IMR-90 (cell line): Measurements from ENCODE around the gene TAF4. TPM values are rescaled to one million over a fixed set of nuclear protein-coding genes. Genes with fewer than 3 reads are reported as not detected.

ENCODE experiments used
- ATAC-seq: fragments of 200-7000 bp; cut with Tn5 transposase; 2 replicates; pipeline ENCODE4 v1.9.1; 2020; ENCODE audit warnings: low read depth, mild to moderate bottlenecking, moderate library complexity
- BruUV-seq: library from RNA; stranded (reverse); fragments of 400-500 nt; replicated peaks from 2 replicates; lab custom pipeline; 2021; lab: Mats Ljungman, UMichigan
- CTCF ChIA-PET: fragments of 300-600 bp; formaldehyde crosslinking; extraction: SDS; loops from one replicate; lab custom pipeline; 2021; ENCODE audit warnings: antibody characterized with exemption; lab: Yijun Ruan, JAX
- POLR2A ChIA-PET: fragments of 300-600 bp; sonication (Branson Sonifier 250); formaldehyde crosslinking; loops from one replicate; lab custom pipeline; 2022; ENCODE audit warnings: antibody characterized with exemption; ENCODE audit not compliant: unreplicated experiment; lab: Charles Lee
- DNase-seq: peaks from one replicate; pipeline ENCODE4 v3.0.0; 2013
- H2AFZ ChIP-seq: replicated peaks from 2 replicates; pipeline ENCODE3; 2013; ENCODE audit warnings: low read length, mild to moderate bottlenecking; ENCODE audit not compliant: poor library complexity
- H2AK5ac ChIP-seq: 2 replicates; pipeline ENCODE4 v1.6.1; 2013; ENCODE audit warnings: low read depth, low read length, inconsistent platforms
- H2AK9ac ChIP-seq: replicated peaks from 2 replicates; pipeline ENCODE3; 2013; ENCODE audit warnings: mild to moderate bottlenecking, low read depth, low read length, moderate library complexity; ENCODE audit not compliant: poor library complexity
- H2BK120ac ChIP-seq: 2 replicates; pipeline ENCODE4 v1.6.1; 2013; ENCODE audit warnings: low read depth, low read length, inconsistent platforms
- H2BK15ac ChIP-seq: 3 replicates; pipeline ENCODE4 v1.6.1; 2013; ENCODE audit warnings: low read depth, low read length, inconsistent platforms
- H2BK20ac ChIP-seq: 2 replicates; pipeline ENCODE4 v1.6.1; 2013; ENCODE audit warnings: low read depth, mild to moderate bottlenecking, inconsistent platforms, low read length, moderate library complexity
- H2BK5ac ChIP-seq: 2 replicates; pipeline ENCODE4 v1.6.1; 2013; ENCODE audit warnings: mild to moderate bottlenecking, low read depth, low read length, inconsistent platforms; ENCODE audit not compliant: poor library complexity, severe bottlenecking
- H3K14ac ChIP-seq: replicated peaks from 2 replicates; pipeline ENCODE4 v1.6.1; 2013; ENCODE audit warnings: low read depth, low read length, inconsistent platforms
- H3K18ac ChIP-seq: 2 replicates; pipeline ENCODE4 v1.6.1; 2013; ENCODE audit warnings: low read depth, low read length, control low read depth
- H3K23ac ChIP-seq: 2 replicates; pipeline ENCODE4 v1.6.1; 2013; ENCODE audit warnings: low read depth, low read length, inconsistent platforms
- H3K27ac ChIP-seq: 2 replicates; pipeline ENCODE4 v1.5.1; 2013; ENCODE audit warnings: mild to moderate bottlenecking, control low read depth, low read length; ENCODE audit not compliant: insufficient read depth
- H3K27me3 ChIP-seq: 2 replicates; pipeline ENCODE4 v1.6.1; 2013; ENCODE audit warnings: low read length; ENCODE audit not compliant: control insufficient read depth, insufficient read depth
- H3K36me3 ChIP-seq: 2 replicates; pipeline ENCODE4 v1.6.1; 2013; ENCODE audit warnings: low read length, mixed read lengths; ENCODE audit not compliant: control insufficient read depth, insufficient read depth
- H3K4ac ChIP-seq: 2 replicates; pipeline ENCODE4 v1.6.1; 2013; ENCODE audit warnings: low read depth, low read length, inconsistent platforms
- H3K4me1 ChIP-seq: 2 replicates; pipeline ENCODE4 v1.6.1; 2013; ENCODE audit warnings: low read length, mixed read lengths; ENCODE audit not compliant: control insufficient read depth, insufficient read depth
- H3K4me2 ChIP-seq: 2 replicates; pipeline ENCODE4 v1.6.1; 2013; ENCODE audit warnings: low read depth, mild to moderate bottlenecking, control low read depth, low read length, moderate library complexity
- H3K4me3 ChIP-seq: 2 replicates; pipeline ENCODE4 v1.5.1; 2013; ENCODE audit warnings: low read depth, mild to moderate bottlenecking, control low read depth, low read length, moderate library complexity; ENCODE audit not compliant: insufficient read depth
- H3K56ac ChIP-seq: 2 replicates; pipeline ENCODE4 v1.6.1; 2013; ENCODE audit warnings: low read length, inconsistent platforms; ENCODE audit not compliant: insufficient read depth; ENCODE audit errors: extremely low read depth
- H3K79me1 ChIP-seq, 2 experiments: 2 replicates each; pipeline ENCODE4 v1.6.1; 2013; ENCODE audit warnings: low read length in 2 of 2, inconsistent platforms in 1 of 2, low read depth in 1 of 2
- H3K9ac ChIP-seq: 2 replicates; pipeline ENCODE4 v1.6.1; 2013; ENCODE audit warnings: low read depth, low read length, control low read depth
- H3K9me1 ChIP-seq: 2 replicates; pipeline ENCODE4 v1.6.1; 2013; ENCODE audit warnings: low read length, inconsistent platforms; ENCODE audit not compliant: insufficient read depth
- H3K9me3 ChIP-seq: 2 replicates; pipeline ENCODE4 v1.6.1; 2013; ENCODE audit warnings: low read length; ENCODE audit not compliant: control insufficient read depth, insufficient read depth
- H4K20me1 ChIP-seq: 2 replicates; pipeline ENCODE4 v1.6.1; 2013; ENCODE audit warnings: low read length, inconsistent platforms; ENCODE audit not compliant: insufficient read depth
- H4K5ac ChIP-seq: 2 replicates; pipeline ENCODE4 v1.6.1; 2013; ENCODE audit warnings: mild to moderate bottlenecking, low read depth, low read length, control low read depth
- H4K8ac ChIP-seq, 2 experiments: 2 replicates each; pipeline ENCODE4 v1.6.1; 2013; ENCODE audit warnings: low read depth in 2 of 2, low read length in 2 of 2, control low read depth in 1 of 2, inconsistent platforms in 1 of 2
- H4K91ac ChIP-seq: 2 replicates; pipeline ENCODE4 v1.6.1; 2013; ENCODE audit warnings: low read depth, low read length, inconsistent platforms; ENCODE audit not compliant: insufficient read depth
- BHLHE40 ChIP-seq: fragments of 150-350 bp; IDR thresholded peaks from 2 replicates; pipeline ENCODE4 v1.6.1; 2016; ENCODE audit warnings: mild to moderate bottlenecking, low read depth, low read length
- CEBPB ChIP-seq: IDR thresholded peaks from 2 replicates; pipeline ENCODE4 v1.6.1; 2012; ENCODE audit warnings: low read depth, low read length, improper control_type of control experiment
- CHD1 ChIP-seq: IDR thresholded peaks from 2 replicates; pipeline ENCODE4 v1.6.1; 2012; ENCODE audit warnings: low read depth, low read length, improper control_type of control experiment
- FOS ChIP-seq: fragments of 150-350 bp; IDR thresholded peaks from 2 replicates; pipeline ENCODE4 v1.6.1; 2016; ENCODE audit warnings: low read depth, low read length
- MAFK ChIP-seq: IDR thresholded peaks from 2 replicates; pipeline ENCODE4 v1.6.1; 2012; ENCODE audit warnings: low read depth, low read length, improper control_type of control experiment
- RCOR1 ChIP-seq: IDR thresholded peaks from 2 replicates; pipeline ENCODE4 v1.6.1; 2012; ENCODE audit warnings: mild to moderate bottlenecking, low read length, improper control_type of control experiment; ENCODE audit not compliant: insufficient replicate concordance
- WGBS, 2 experiments: methylation state at CpG; one replicate each; pipeline versions ENCODE4 v1.1.5 to v1.1.7; 2013; ENCODE audit warnings: missing lambda C conversion rate in 2 of 2; ENCODE audit not compliant: insufficient read length in 1 of 2; ENCODE audit errors: extremely low coverage in 2 of 2; 5-methylcytosine and 5-hydroxymethylcytosine counted together
- dilution Hi-C: fragments of 300-500 bp; cut with HindIII; formaldehyde crosslinking; loops from one replicate; pipeline ENCODE4 v1.14.3; 2018; ENCODE audit warnings: low sequenced_read_pairs; ENCODE audit not compliant: unreplicated experiment
- in situ Hi-C: fragments of 300-500 bp; cut with MboI; formaldehyde crosslinking; loops from 3 replicates; pipeline ENCODE4 v1.14.3; 2019; ENCODE audit warnings: low sequenced_read_pairs, inconsistent platforms, mixed read lengths
- intact Hi-C: fragments of 100-400 bp; cut with micrococcal nuclease; formaldehyde crosslinking; loops from 2 replicates; pipeline ENCODE4 v1.10.0; 2022
- polyA plus RNA-seq, 3 experiments: library from polyadenylated mRNA; depleted of rRNA; stranded (reverse); fragments of >200 nt; gene quantifications; 2 replicates each; pipeline ENCODE4 v1.2.3, GENCODE V29; 2012; ENCODE audit warnings: low replicate concordance in 1 of 3
- total RNA-seq: library from RNA; depleted of rRNA; stranded (reverse); fragments of >200 nt; gene quantifications from 2 replicates; pipeline ENCODE4 v1.2.3, GENCODE V29; 2012
- TF ChIP-seq, protein P1 (sequence below): fragments of 150-350 bp; IDR thresholded peaks from 2 replicates; pipeline ENCODE4 v1.6.1; 2017; ENCODE audit warnings: mild to moderate bottlenecking, antibody characterized with exemption, low read length, low read depth

TAF4 gene
- total and polyA plus RNA-seq, 2 of the 4 experiments (the other 2 are of a cell fraction) = 1.4 to 5.1 TPM

- H2AFZ ChIP-seq = no peak overlapping the region
- H3K56ac ChIP-seq = no peak overlapping the region
- H2BK20ac ChIP-seq = no peak overlapping the region
- TF ChIP-seq BHLHE40 = no peak
- no peak for TF ChIP-seq FOS
- TF ChIP-seq, protein P1, sequence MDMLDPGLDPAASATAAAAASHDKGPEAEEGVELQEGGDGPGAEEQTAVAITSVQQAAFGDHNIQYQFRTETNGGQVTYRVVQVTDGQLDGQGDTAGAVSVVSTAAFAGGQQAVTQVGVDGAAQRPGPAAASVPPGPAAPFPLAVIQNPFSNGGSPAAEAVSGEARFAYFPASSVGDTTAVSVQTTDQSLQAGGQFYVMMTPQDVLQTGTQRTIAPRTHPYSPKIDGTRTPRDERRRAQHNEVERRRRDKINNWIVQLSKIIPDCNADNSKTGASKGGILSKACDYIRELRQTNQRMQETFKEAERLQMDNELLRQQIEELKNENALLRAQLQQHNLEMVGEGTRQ = no peak
- no peak for TF ChIP-seq CHD1
- TF ChIP-seq MAFK = no peak
- TF ChIP-seq RCOR1 = no peak
- no peak for TF ChIP-seq CEBPB
- H3K9me1 ChIP-seq = no peaks in the 10 kb centered on the region
- peaks cover 6% of the 10 kb centered on the region; the same call in 1 of the 2 replicates for H3K27me3 ChIP-seq
- no peak overlapping the region for H3K4me2 ChIP-seq
- DNase-seq (no peak), ATAC-seq (no peak)
- no peaks in the 10 kb centered on the region for H3K79me1 ChIP-seq
- H3K4me1 ChIP-seq = no peaks in the 10 kb centered on the region
- H2BK15ac ChIP-seq = no peak overlapping the region
- H4K5ac ChIP-seq = no peak overlapping the region
- no peak overlapping the region for H2BK120ac ChIP-seq
- no peaks in the 10 kb centered on the region for H4K20me1 ChIP-seq
- ChIA-PET POLR2A (no interaction called here), CTCF (interaction anchor here (0.6 kb wide), 1 partner anchor 36 kb away, joined by 3 read pairs; no protein-coding TSS in a partner anchor)
- H3K9me3 ChIP-seq = peaks cover 17% of the 10 kb centered on the region
- H4K8ac ChIP-seq = no peak overlapping the region
- intact Hi-C loops = no loop called here
- H4K91ac ChIP-seq = no peak overlapping the region
- H3K23ac ChIP-seq = no peak overlapping the region
- 75% methylated on average over 11 of the region's 30 CpGs; no CpG with 5 or more reads in 1 of the 2 experiments for WGBS, 2 experiments
- H3K27ac ChIP-seq = no peak overlapping the region
- BruUV-seq = no TSS peak
- dilution Hi-C loops = no loop called here
- H2AK9ac ChIP-seq = no peak overlapping the region
- no peak overlapping the region for H2BK5ac ChIP-seq
- H3K14ac ChIP-seq = no peak overlapping the region
- H3K18ac ChIP-seq = no peak overlapping the region
- no peak overlapping the region for H2AK5ac ChIP-seq
- in situ Hi-C loops = no loop called here
- H3K4me3 ChIP-seq = no peak overlapping the region
- no peak overlapping the region for H3K9ac ChIP-seq
- H3K36me3 ChIP-seq = no peaks in the 10 kb centered on the region
- H3K4ac ChIP-seq = no peak overlapping the region
Measured at GRCh38 chr20:62096421-62097380, 31.0 kb upstream of the TAF4 start.
